Measurements from ENCODE around the gene LMX1A.

DNA sequence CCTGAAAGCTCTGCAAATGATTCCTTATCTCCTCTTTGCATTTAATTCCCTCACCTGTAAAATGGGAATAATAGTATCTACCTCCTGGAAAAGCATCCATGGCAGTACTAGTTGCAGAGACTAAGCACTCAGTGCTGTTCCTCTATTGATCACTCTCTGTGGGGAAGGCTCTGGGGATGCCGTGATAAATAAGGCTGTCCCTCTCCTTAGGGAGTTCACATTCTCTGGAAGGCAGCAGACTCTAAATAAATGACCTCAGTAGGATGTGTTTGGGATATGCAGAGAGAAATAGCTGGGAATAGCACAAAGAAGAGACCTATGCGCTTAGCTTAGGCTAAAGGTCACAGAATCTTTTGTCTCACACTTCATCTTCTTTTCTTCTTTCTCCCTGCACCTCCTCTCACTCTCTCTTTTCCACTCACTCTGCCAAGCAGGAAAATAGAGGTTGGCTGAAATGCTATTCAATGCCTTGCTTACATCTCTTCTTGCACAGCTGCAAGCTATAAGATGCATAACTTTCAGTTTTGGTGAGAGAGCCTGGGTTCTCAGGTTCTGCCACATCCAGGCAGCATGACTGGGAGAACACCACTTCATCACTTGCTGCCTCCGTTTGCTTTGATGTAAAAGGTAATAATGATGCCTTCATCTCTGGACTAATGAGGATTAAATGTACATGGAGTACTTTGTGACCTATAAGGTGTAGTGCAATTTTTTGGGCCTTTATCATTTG is 101.5 kb downstream of the LMX1A start:
- no peak for TF ChIP-seq NBN (conservative IDR thresholded peaks at IDR 0.05)
- no peak for TF ChIP-seq EP300 (IDR thresholded peaks at IDR 0.05; ENCODE audit: low read depth in 2 of 2, low read length in 2 of 2)
- TF ChIP-seq EP300 (CRISPR knock-in tag; IDR thresholded peaks at IDR 0.05; ENCODE audit: borderline replicate concordance): no peak
- TF ChIP-seq, protein P1, sequence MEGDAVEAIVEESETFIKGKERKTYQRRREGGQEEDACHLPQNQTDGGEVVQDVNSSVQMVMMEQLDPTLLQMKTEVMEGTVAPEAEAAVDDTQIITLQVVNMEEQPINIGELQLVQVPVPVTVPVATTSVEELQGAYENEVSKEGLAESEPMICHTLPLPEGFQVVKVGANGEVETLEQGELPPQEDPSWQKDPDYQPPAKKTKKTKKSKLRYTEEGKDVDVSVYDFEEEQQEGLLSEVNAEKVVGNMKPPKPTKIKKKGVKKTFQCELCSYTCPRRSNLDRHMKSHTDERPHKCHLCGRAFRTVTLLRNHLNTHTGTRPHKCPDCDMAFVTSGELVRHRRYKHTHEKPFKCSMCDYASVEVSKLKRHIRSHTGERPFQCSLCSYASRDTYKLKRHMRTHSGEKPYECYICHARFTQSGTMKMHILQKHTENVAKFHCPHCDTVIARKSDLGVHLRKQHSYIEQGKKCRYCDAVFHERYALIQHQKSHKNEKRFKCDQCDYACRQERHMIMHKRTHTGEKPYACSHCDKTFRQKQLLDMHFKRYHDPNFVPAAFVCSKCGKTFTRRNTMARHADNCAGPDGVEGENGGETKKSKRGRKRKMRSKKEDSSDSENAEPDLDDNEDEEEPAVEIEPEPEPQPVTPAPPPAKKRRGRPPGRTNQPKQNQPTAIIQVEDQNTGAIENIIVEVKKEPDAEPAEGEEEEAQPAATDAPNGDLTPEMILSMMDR (CRISPR knock-in tag; IDR thresholded peaks at IDR 0.05): no peak
- TF ChIP-seq, protein P2, sequence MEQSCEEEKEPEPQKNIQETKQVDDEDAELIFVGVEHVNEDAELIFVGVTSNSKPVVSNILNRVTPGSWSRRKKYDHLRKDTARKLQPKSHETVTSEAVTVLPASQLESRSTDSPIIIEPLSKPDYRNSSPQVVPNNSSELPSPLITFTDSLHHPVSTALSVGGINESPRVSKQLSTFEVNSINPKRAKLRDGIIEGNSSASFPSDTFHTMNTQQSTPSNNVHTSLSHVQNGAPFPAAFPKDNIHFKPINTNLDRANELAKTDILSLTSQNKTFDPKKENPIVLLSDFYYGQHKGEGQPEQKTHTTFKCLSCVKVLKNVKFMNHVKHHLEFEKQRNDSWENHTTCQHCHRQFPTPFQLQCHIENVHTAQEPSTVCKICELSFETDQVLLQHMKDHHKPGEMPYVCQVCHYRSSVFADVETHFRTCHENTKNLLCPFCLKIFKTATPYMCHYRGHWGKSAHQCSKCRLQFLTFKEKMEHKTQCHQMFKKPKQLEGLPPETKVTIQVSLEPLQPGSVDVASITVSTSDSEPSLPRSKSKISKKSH (CRISPR knock-in tag; IDR thresholded peaks at IDR 0.05; ENCODE audit: borderline replicate concordance): no peak
- TF ChIP-seq MAFF (IDR thresholded peaks at IDR 0.05; ENCODE audit: low read depth, low read length): no peak
- no peak for TF ChIP-seq CENPT (CRISPR knock-in tag; IDR thresholded peaks at IDR 0.05; ENCODE audit: low read depth)
- no peak for TF ChIP-seq ZNF333 (CRISPR knock-in tag; IDR thresholded peaks at IDR 0.05; ENCODE audit: borderline replicate concordance)
- no peak for TF ChIP-seq MYNN (CRISPR knock-in tag; IDR thresholded peaks at IDR 0.05; ENCODE audit: low read depth)
